Peyer's patch (tissue), 4 donors: ENCODE data around the gene CERK.

ENCODE experiments used
- CTCF ChIP-seq, 6 experiments: fragments of 450-650 bp in 4 of 6; fragments of 200-600 bp in 2 of 6; sonication (generic) in 1 of 6; IDR thresholded peaks; one replicate each; pipeline ENCODE4 v1.5.1; 2017 to 2019; ENCODE audit warnings: antibody characterized with exemption in 6 of 6, mild to moderate bottlenecking in 3 of 6, moderate library complexity in 1 of 6
- POLR2A ChIP-seq, 2 donors: fragments of 450-650 bp; IDR thresholded peaks; one replicate each; pipeline ENCODE4 v1.5.1; 2017; ENCODE audit warnings: antibody characterized with exemption in 2 of 2, mild to moderate bottlenecking in 2 of 2, moderate library complexity in 2 of 2

- TF ChIP-seq CTCF (IDR thresholded peaks at IDR 0.05) (no peak), POLR2A (IDR thresholded peaks at IDR 0.05) (no peak)
Measured at GRCh38 chr22:46703996-46704370, 34.1 kb downstream of the CERK start.
